DMS53 (cell line): ENCODE results near the gene SLC7A14.

Experiments
- DNase-seq: peaks from one replicate; lab custom pipeline; 2025; lab: John Stamatoyannopoulos, UW

SLC7A14 gene

GRCh38 chr3:170497207-170498095 lies 88.4 kb downstream of the SLC7A14 start:
- DNase-seq: no peak

GRCh38 chr3:170496868-170497140 lies 89.1 kb downstream of the SLC7A14 start:
- DNase-seq: no peak

- no peak for DNase-seq
These were observed 89.6 kb downstream of the SLC7A14 start for GRCh38 chr3:170496026-170496867.

- no peak for DNase-seq
These were observed 91.1 kb downstream of the SLC7A14 start for GRCh38 chr3:170494766-170495165.

- no peak for DNase-seq
These were observed 92.1 kb downstream of the SLC7A14 start for GRCh38 chr3:170493712-170494182.

GRCh38 chr3:170491901-170492300 lies 94.0 kb downstream of the SLC7A14 start:
- no peak for DNase-seq

GRCh38 chr3:170490828-170491560 lies 94.9 kb downstream of the SLC7A14 start:
- DNase-seq: no peak

GRCh38 chr3:170488802-170489201 lies 97.1 kb downstream of the SLC7A14 start:
- no peak for DNase-seq

- no peak for DNase-seq
These were observed 98.8 kb downstream of the SLC7A14 start for GRCh38 chr3:170487031-170487430.

GRCh38 chr3:170486398-170486797 lies 99.5 kb downstream of the SLC7A14 start:
- no peak for DNase-seq

- no peak for DNase-seq
These were observed 100.2 kb downstream of the SLC7A14 start for GRCh38 chr3:170485696-170486095.

GRCh38 chr3:170485294-170485693 lies 100.6 kb downstream of the SLC7A14 start:
- no peak for DNase-seq

GRCh38 chr3:170484869-170485268 lies 101.0 kb downstream of the SLC7A14 start:
- no peak for DNase-seq

GRCh38 chr3:170483485-170484262 lies 102.2 kb downstream of the SLC7A14 start:
- peak; percentile 20 for DNase-seq

GRCh38 chr3:170482199-170482598 lies 103.7 kb downstream of the SLC7A14 start:
- DNase-seq: no peak

- DNase-seq: no peak
These were observed 105.8 kb downstream of the SLC7A14 start for GRCh38 chr3:170480111-170480510.

- no peak for DNase-seq
These were observed 108.5 kb downstream of the SLC7A14 start for GRCh38 chr3:170477395-170477794.

- DNase-seq: no peak
These were observed 109.6 kb downstream of the SLC7A14 start for GRCh38 chr3:170476291-170476690.

- no peak for DNase-seq
These were observed 110.7 kb downstream of the SLC7A14 start for GRCh38 chr3:170475092-170475685.

GRCh38 chr3:170473358-170473757 lies 112.5 kb downstream of the SLC7A14 start:
- no peak for DNase-seq

GRCh38 chr3:170471149-170471548 lies 114.7 kb downstream of the SLC7A14 start:
- DNase-seq: no peak
